Gastrocnemius medialis (tissue), 4 donors: ENCODE data around the gene CRYGA.
"Not testable (repeated sequence)": the region's sequence is repeated elsewhere in the genome, so short reads cannot be mapped to it uniquely, and the experiment has no call there.

Experiments
- POLR2A ChIP-seq, 2 donors: fragments of 450-650 bp; IDR thresholded peaks; one replicate each; pipeline ENCODE4 v1.6.1; 2017; ENCODE audit warnings: antibody characterized with exemption in 2 of 2, mild to moderate bottlenecking in 2 of 2, moderate library complexity in 2 of 2
- TF ChIP-seq, protein P1 (sequence below), 5 experiments: fragments of 450-650 bp in 3 of 5; fragments of 200-600 bp in 2 of 5; sonication (generic) in 2 of 5; IDR thresholded peaks in 4 of 5; conservative IDR thresholded peaks in 1 of 5; 1 replicate in 4 of 5; 2 replicates in 1 of 5; pipeline ENCODE4 v1.5.1; 2016 to 2019; ENCODE audit warnings: antibody characterized with exemption in 5 of 5, mild to moderate bottlenecking in 3 of 5, moderate library complexity in 3 of 5

DNA sequence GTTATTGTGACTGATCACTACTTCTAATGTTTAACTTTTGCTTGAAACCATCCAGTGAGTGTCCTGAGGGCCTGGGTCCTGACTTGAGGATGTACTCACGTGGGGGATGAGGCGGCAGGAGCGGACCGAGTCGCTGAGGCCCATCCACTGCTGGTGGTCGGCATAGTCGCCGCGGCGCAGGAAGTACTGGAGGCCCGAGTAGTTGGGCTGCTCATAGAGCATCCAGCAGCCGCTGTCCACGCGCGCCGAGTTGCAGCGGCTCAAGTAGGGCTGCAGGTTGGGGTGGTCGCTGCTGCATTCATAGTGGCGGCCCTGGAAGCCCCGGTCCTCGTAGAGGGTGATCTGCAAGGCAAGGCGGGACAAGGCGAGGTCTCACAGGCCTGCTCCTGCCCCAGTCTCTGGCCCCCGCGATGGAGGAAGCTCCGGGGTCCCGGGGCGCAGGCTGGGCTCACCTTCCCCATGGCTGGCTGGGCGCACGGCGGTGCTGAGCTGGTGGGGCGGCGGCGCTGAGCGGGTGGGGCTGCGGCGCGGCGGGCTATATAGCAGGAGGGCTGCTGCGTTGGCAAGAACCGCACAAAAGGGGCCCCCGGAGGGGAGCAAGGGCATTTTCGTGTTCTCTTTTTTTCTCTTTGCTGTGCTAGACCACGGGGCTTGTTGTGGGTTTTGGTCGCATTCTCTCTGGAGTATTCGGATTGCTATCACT lies 39.2 kb downstream of the CRYGA start, which contains the start of gene CRYGD:
- TF ChIP-seq, protein P1, sequence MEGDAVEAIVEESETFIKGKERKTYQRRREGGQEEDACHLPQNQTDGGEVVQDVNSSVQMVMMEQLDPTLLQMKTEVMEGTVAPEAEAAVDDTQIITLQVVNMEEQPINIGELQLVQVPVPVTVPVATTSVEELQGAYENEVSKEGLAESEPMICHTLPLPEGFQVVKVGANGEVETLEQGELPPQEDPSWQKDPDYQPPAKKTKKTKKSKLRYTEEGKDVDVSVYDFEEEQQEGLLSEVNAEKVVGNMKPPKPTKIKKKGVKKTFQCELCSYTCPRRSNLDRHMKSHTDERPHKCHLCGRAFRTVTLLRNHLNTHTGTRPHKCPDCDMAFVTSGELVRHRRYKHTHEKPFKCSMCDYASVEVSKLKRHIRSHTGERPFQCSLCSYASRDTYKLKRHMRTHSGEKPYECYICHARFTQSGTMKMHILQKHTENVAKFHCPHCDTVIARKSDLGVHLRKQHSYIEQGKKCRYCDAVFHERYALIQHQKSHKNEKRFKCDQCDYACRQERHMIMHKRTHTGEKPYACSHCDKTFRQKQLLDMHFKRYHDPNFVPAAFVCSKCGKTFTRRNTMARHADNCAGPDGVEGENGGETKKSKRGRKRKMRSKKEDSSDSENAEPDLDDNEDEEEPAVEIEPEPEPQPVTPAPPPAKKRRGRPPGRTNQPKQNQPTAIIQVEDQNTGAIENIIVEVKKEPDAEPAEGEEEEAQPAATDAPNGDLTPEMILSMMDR (IDR thresholded peaks at IDR 0.05 in 4 of 5, conservative IDR thresholded peaks at IDR 0.05 in 1 of 5), result not testable (repeated sequence)
- TF ChIP-seq POLR2A (IDR thresholded peaks at IDR 0.05), result not testable (repeated sequence)
